Naive thymus-derived CD4-positive, alpha-beta T cell (primary cell): ENCODE results near the gene METTL27. TPM values are rescaled to one million over a fixed set of nuclear protein-coding genes. Genes with fewer than 3 reads are reported as not detected.

Source experiments
- ATAC-seq: fragments of 150-1000 bp; cut with Tn5 transposase; 2 replicates; pipeline ENCODE4 v1.10.0; 2021; ENCODE audit warnings: mild to moderate bottlenecking, moderate library complexity
- CTCF ChIA-PET: fragments of 350-600 bp; sonication (Branson Sonifier 250); formaldehyde crosslinking; loops from one replicate; lab custom pipeline; 2021; ENCODE audit warnings: antibody characterized with exemption; lab: Charles Lee
- POLR2A ChIA-PET: fragments of 350-600 bp; sonication (Branson Sonifier 250); formaldehyde crosslinking; loops from one replicate; lab custom pipeline; 2021; ENCODE audit warnings: antibody characterized with exemption, inconsistent platforms; lab: Charles Lee
- DNase-seq, 9 donors: peaks; one replicate each; pipeline versions ENCODE4 v3.0.0 to v3.0.0-alpha.2; 2020 to 2022; ENCODE audit warnings: mixed read lengths in 1 of 9
- H3K27ac ChIP-seq: one replicate; pipeline ENCODE4 v1.7.0; 2013; ENCODE audit warnings: mild to moderate bottlenecking, low read depth, low read length, moderate library complexity
- H3K27me3 ChIP-seq, 2 donors: one replicate each; pipeline ENCODE4 v1.7.0; 2013; ENCODE audit warnings: low read length in 2 of 2, mild to moderate bottlenecking in 2 of 2, moderate library complexity in 2 of 2; ENCODE audit not compliant: control insufficient read depth in 2 of 2, insufficient read depth in 2 of 2
- H3K36me3 ChIP-seq, 3 experiments: 1 replicate in 2 of 3; 2 replicates in 1 of 3; pipeline ENCODE4 v1.7.0; 2013; ENCODE audit warnings: low read length in 3 of 3, mild to moderate bottlenecking in 3 of 3, moderate library complexity in 1 of 3; ENCODE audit not compliant: insufficient read depth in 3 of 3, control insufficient read depth in 2 of 3
- H3K4me1 ChIP-seq, 2 donors: one replicate each; pipeline ENCODE4 v1.7.0; 2013; ENCODE audit warnings: low read length in 2 of 2, mild to moderate bottlenecking in 2 of 2, moderate library complexity in 1 of 2; ENCODE audit not compliant: control insufficient read depth in 2 of 2, insufficient read depth in 2 of 2
- H3K4me3 ChIP-seq: 2 replicates; pipeline ENCODE4 v1.7.0; 2013; ENCODE audit warnings: mild to moderate bottlenecking, low read length
- H3K9me3 ChIP-seq, 3 experiments: 1 replicate in 2 of 3; 2 replicates in 1 of 3; pipeline ENCODE4 v1.7.0; 2013; ENCODE audit warnings: low read length in 3 of 3; ENCODE audit not compliant: control insufficient read depth in 2 of 3
- H3K27ac Mint-ChIP-seq, 9 donors: one replicate each; pipeline ENCODE4 v1.8.0; 2020 to 2022; ENCODE audit warnings: mixed read lengths in 9 of 9, mild to moderate bottlenecking in 8 of 9, moderate library complexity in 5 of 9, inconsistent platforms in 2 of 9
- H3K27me3 Mint-ChIP-seq, 5 donors: one replicate each; pipeline ENCODE4 v1.8.0; 2021 to 2022; ENCODE audit warnings: mixed read lengths in 5 of 5, mild to moderate bottlenecking in 1 of 5
- H3K36me3 Mint-ChIP-seq, 5 donors: one replicate each; pipeline ENCODE4 v1.8.0; 2020 to 2022; ENCODE audit warnings: mixed read lengths in 5 of 5, mild to moderate bottlenecking in 3 of 5, inconsistent platforms in 1 of 5
- H3K4me1 Mint-ChIP-seq, 7 donors: one replicate each; pipeline ENCODE4 v1.8.0; 2020 to 2022; ENCODE audit warnings: mixed read lengths in 7 of 7, mild to moderate bottlenecking in 3 of 7, inconsistent platforms in 1 of 7
- H3K4me3 Mint-ChIP-seq, 10 donors: one replicate each; pipeline ENCODE4 v1.8.0; 2020 to 2022; ENCODE audit warnings: mild to moderate bottlenecking in 10 of 10, mixed read lengths in 10 of 10, moderate library complexity in 6 of 10, inconsistent platforms in 2 of 10
- H3K9me3 Mint-ChIP-seq, 11 donors: one replicate each; pipeline ENCODE4 v1.8.0; 2020 to 2022; ENCODE audit warnings: mixed read lengths in 11 of 11, mild to moderate bottlenecking in 4 of 11, inconsistent platforms in 1 of 11, moderate library complexity in 1 of 11
- intact Hi-C, 2 donors: fragments of 100-400 bp; cut with micrococcal nuclease; formaldehyde crosslinking; loops; one replicate each; pipeline ENCODE4 v1.15.1; 2023
- polyA plus RNA-seq, 2 donors: library from polyadenylated mRNA; unstranded; fragments of 300-500 nt; fragmentation: Illumina TruSeq; gene quantifications; one replicate each; pipeline ENCODE4 v1.2.3, GENCODE V29; 2021
- total RNA-seq, 6 experiments: library from RNA in 5 of 6; stranded (reverse) in 5 of 6; gene quantifications; 1 replicate in 5 of 6; 2 replicates in 1 of 6; pipeline ENCODE4 v1.2.3 and lab custom pipeline; 2021 to 2026

The METTL27 gene
- total and polyA plus RNA-seq, 7 experiments from 2014 or later = 1.5 to 7.4 (median 2.9) TPM

GRCh38 chr7:73858807-73859206, 16.5 kb upstream of the METTL27 start:
- DNase-seq = no peak
- Histone ChIP-seq H3K4me3 (no peak overlapping the region), H3K9me3 (no peaks in the 10 kb centered on the region), H3K36me3 (no peaks in the 10 kb centered on the region), H3K27ac (no peak overlapping the region), H3K4me1 (peaks cover 0 to 5% of the 10 kb centered on the region in 2 donors), H3K27me3 (peaks cover 0 to 3% of the 10 kb centered on the region in 2 donors)
- H3K27ac Mint-ChIP-seq = no peak overlapping the region
- ChIA-PET POLR2A (no interaction called here), CTCF (no interaction called here)
- intact Hi-C loops = no loop called here
- H3K27me3 Mint-ChIP-seq = peaks cover 3 to 31% (median 10%) of the 10 kb centered on the region in 5 donors
- H3K9me3 Mint-ChIP-seq = peaks cover 0 to 4% (median 0%) of the 10 kb centered on the region in 11 donors
- no peak overlapping the region for H3K4me3 Mint-ChIP-seq
- ATAC-seq = no peak
- H3K4me1 Mint-ChIP-seq = peaks cover 0 to 7% (median 0%) of the 10 kb centered on the region in 7 donors
- no peaks in the 10 kb centered on the region for H3K36me3 Mint-ChIP-seq

- CTCF ChIA-PET = interaction anchor here (0.7 to 1.5 kb wide), 2 partner anchors 31 to 79 kb away, joined by 4 read pairs; no protein-coding TSS in a partner anchor
- peaks cover 0 to 3% of the 10 kb centered on the region in 2 donors for H3K27me3 ChIP-seq
- H3K4me1 ChIP-seq = peaks cover 0 to 5% of the 10 kb centered on the region in 2 donors
- Mint-ChIP-seq H3K27me3 (peaks cover 3 to 38% (median 10%) of the 10 kb centered on the region in 5 donors), H3K36me3 (no peaks in the 10 kb centered on the region), H3K4me1 (peaks cover 0 to 11% (median 0%) of the 10 kb centered on the region in 7 donors), H3K9me3 (peaks cover 0 to 4% (median 0%) of the 10 kb centered on the region in 11 donors), H3K4me3 (peak overlapping the region in 2 of 10 donors; percentile 28 to 67), H3K27ac (no peak overlapping the region)
- no peak overlapping the region for H3K4me3 ChIP-seq
- POLR2A ChIA-PET = no interaction called here
- ATAC-seq (no peak), DNase-seq (no peak)
- intact Hi-C loops = no loop called here
- no peak overlapping the region for H3K27ac ChIP-seq
- no peaks in the 10 kb centered on the region for H3K9me3 ChIP-seq
- H3K36me3 ChIP-seq = no peaks in the 10 kb centered on the region
These were observed 14.6 kb upstream of the METTL27 start for GRCh38 chr7:73856941-73857340.

GRCh38 chr7:73852500-73852899, 10.2 kb upstream of the METTL27 start:
- Histone ChIP-seq H3K27me3 (peaks cover 0 to 3% of the 10 kb centered on the region in 2 donors), H3K4me3 (no peak overlapping the region), H3K9me3 (no peaks in the 10 kb centered on the region), H3K27ac (no peak overlapping the region), H3K4me1 (peaks cover 0 to 5% of the 10 kb centered on the region in 2 donors), H3K36me3 (no peaks in the 10 kb centered on the region)
- ChIA-PET CTCF (no interaction called here), POLR2A (no interaction called here)
- no peak overlapping the region for H3K27ac Mint-ChIP-seq
- peaks cover 0 to 27% (median 0%) of the 10 kb centered on the region in 7 donors for H3K4me1 Mint-ChIP-seq
- ATAC-seq = no peak
- intact Hi-C loops = no loop called here
- H3K36me3 Mint-ChIP-seq = no peaks in the 10 kb centered on the region
- no peaks in the 10 kb centered on the region for H3K9me3 Mint-ChIP-seq
- no peak overlapping the region for H3K4me3 Mint-ChIP-seq
- H3K27me3 Mint-ChIP-seq = peaks cover 0 to 44% (median 3%) of the 10 kb centered on the region in 5 donors
- no peak for DNase-seq

- no peaks in the 10 kb centered on the region for H3K36me3 ChIP-seq
- peaks cover 0 to 5% of the 10 kb centered on the region in 2 donors for H3K4me1 ChIP-seq
- Mint-ChIP-seq H3K4me3 (peak overlapping the region in 1 of 10 donors; percentile 35), H3K27me3 (peaks cover 0 to 37% (median 3%) of the 10 kb centered on the region in 5 donors), H3K9me3 (no peaks in the 10 kb centered on the region), H3K27ac (peak overlapping the region in 1 of 9 donors; percentile 52), H3K4me1 (peaks cover 0 to 27% (median 0%) of the 10 kb centered on the region in 7 donors), H3K36me3 (no peaks in the 10 kb centered on the region)
- ATAC-seq (peak; percentile 71), DNase-seq (peak in 1 of 9 donors; percentile 30)
- H3K4me3 ChIP-seq = no peak overlapping the region
- H3K27me3 ChIP-seq = peaks cover 0 to 3% of the 10 kb centered on the region in 2 donors
- H3K27ac ChIP-seq = no peak overlapping the region
- CTCF ChIA-PET = no interaction called here
- no peaks in the 10 kb centered on the region for H3K9me3 ChIP-seq
- POLR2A ChIA-PET = interaction anchor here (0.7 kb wide), 1 partner anchor 308 kb away, joined by 4 read pairs; no protein-coding TSS in a partner anchor
- intact Hi-C loops = loop anchor here in 1 of 2 donors (1.0 kb wide), 1 partner anchor 9 kb away; the partner anchor contains the start of gene METTL27
These were observed 9.4 kb upstream of the METTL27 start for GRCh38 chr7:73851410-73852338.

GRCh38 chr7:73850781-73851207, 8.5 kb upstream of the METTL27 start:
- H3K36me3 Mint-ChIP-seq = no peaks in the 10 kb centered on the region
- peaks cover 0 to 26% (median 0%) of the 10 kb centered on the region in 7 donors for H3K4me1 Mint-ChIP-seq
- peaks cover 0 to 31% (median 3%) of the 10 kb centered on the region in 5 donors for H3K27me3 Mint-ChIP-seq
- Histone ChIP-seq H3K36me3 (no peaks in the 10 kb centered on the region), H3K4me1 (peaks cover 0 to 5% of the 10 kb centered on the region in 2 donors), H3K27me3 (peaks cover 0 to 3% of the 10 kb centered on the region in 2 donors), H3K9me3 (no peaks in the 10 kb centered on the region), H3K4me3 (no peak overlapping the region), H3K27ac (no peak overlapping the region)
- DNase-seq (no peak), ATAC-seq (peak; percentile 41)
- ChIA-PET POLR2A (interaction anchor here (0.6 to 0.7 kb wide), 2 partner anchors 307 to 406 kb away, joined by 4 read pairs; no protein-coding TSS in a partner anchor), CTCF (interaction anchor here (0.6 to 0.7 kb wide), 2 partner anchors 23 to 110 kb away, joined by 4 to 7 read pairs; no protein-coding TSS in a partner anchor)
- peak overlapping the region in 1 of 10 donors; percentile 28 for H3K4me3 Mint-ChIP-seq
- intact Hi-C loops = loop anchor here in 1 of 2 donors (1.0 kb wide), 1 partner anchor 8 kb away; the partner anchor contains the start of gene METTL27
- no peaks in the 10 kb centered on the region for H3K9me3 Mint-ChIP-seq
- no peak overlapping the region for H3K27ac Mint-ChIP-seq

GRCh38 chr7:73847941-73848723, 5.8 kb upstream of the METTL27 start:
- ATAC-seq (no peak), DNase-seq (no peak)
- Mint-ChIP-seq H3K9me3 (no peaks in the 10 kb centered on the region), H3K4me3 (no peak overlapping the region), H3K36me3 (no peaks in the 10 kb centered on the region), H3K27me3 (peaks cover 0 to 29% (median 0%) of the 10 kb centered on the region in 5 donors), H3K27ac (no peak overlapping the region), H3K4me1 (peaks cover 0 to 23% (median 10%) of the 10 kb centered on the region in 7 donors)
- Histone ChIP-seq H3K36me3 (no peaks in the 10 kb centered on the region), H3K27ac (no peak overlapping the region), H3K9me3 (no peaks in the 10 kb centered on the region), H3K4me1 (peaks cover 0 to 4% of the 10 kb centered on the region in 2 donors), H3K4me3 (no peak overlapping the region), H3K27me3 (no peaks in the 10 kb centered on the region)
- CTCF ChIA-PET = interaction anchor here (0.7 kb wide), 1 partner anchor 356 kb away, joined by 4 read pairs; no protein-coding TSS in a partner anchor
- intact Hi-C loops = loop anchor here in 1 of 2 donors (10.0 kb wide), 1 partner anchor 273 kb away; the partner anchor contains the start of gene TBL2
- POLR2A ChIA-PET = interaction anchor here (0.7 kb wide), 1 partner anchor 23 kb away, joined by 3 read pairs; no protein-coding TSS in a partner anchor
